NCI-H748 treated with DMSO at 0.1 percent for 48 hours (cell line): Measurements from ENCODE around the gene CELF1.

Experiments
- DNase-seq: peaks from one replicate; lab custom pipeline; 2025; lab: John Stamatoyannopoulos, UW

The CELF1 gene

DNA sequence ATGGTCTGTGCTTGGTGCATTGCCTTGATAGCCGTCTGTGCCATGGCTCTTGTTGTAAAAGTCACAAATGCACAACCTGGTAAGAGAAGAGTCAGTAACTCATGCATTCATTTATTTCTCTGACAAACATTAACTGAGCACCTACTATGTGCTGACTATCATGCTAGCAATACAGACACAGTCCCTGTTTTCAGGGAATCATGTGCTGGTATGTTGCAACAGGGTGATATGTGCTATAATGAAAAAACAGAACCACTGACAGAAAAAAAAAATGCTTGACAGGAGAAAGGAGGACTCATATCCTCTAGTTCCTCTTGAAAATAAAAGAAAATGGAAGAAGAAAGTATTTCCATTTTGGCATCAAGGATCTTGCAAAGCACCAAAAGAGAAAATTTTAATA, 69.5 kb downstream of the CELF1 start:
- DNase-seq, result no peak

DNA sequence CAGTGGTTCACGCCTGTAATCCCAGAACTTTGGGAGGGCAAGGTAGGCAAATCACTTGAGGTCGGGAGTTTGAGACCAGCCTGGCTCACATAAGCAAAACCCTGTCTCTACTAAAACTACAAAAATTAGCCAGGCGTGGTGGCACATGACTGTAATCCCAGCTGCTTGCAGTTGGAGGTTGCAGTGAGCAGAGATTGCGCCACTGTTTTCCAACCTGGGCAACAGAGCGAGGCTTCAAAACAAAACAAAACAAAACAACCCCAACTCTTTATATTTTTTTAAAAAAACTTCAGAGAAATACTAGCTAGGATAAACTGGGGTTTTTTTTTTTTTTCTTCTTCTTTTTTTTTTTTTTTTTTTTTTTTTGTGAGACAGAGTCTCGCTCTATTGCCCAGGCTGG, 72.2 kb downstream of the CELF1 start:
- DNase-seq, result no peak

DNA sequence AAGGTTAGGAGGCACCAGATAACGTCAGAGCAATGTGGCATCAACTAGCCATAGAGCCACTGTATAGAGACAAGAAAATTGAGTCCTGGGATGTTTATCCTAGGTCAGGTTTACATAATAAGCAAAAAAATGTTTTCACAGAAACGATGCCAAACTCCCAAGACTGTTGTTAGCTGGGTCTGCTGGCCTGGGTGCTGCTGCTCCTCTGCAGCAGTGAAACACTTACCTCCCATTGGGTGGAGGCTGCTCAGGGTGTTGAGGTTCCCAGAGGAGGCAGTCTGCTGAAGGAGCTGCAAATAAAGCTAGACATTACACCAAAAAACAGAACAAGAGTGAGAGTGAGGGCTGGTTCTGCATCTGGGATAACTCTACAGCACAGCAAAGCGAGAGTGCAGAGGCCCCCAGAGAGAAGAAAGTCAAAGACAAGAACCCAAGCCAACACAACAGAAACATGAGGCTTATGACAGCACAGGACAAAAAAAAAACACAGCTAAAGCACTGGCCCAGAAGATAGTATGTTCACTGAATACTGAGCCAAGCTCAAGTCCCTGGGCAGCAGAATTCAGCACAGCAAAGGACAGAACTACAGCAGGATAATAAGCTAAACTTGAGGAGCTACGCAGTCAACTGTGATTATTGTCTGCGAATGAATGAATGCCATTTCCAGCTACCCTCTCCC, 74.1 kb downstream of the CELF1 start:
- no peak for DNase-seq

DNA sequence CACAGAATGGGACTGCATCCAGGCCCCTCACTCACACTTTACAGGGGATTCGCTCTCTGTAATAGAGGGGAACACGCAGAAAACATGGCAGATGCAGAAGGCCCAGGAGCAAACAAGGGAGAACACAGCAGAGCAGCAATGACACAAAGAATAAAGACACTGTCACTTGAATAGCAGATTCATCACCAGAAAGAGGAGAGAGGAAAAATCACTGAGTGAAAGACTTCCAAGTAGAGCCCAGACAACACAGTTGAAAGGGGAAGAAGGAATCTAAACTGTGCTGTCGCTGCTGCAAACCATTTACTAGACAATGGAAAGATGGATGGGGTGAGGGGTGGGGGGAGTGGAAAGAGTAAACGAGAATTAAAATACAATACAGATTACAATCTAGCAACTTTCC, 75.2 kb downstream of the CELF1 start:
- DNase-seq, result no peak

DNA sequence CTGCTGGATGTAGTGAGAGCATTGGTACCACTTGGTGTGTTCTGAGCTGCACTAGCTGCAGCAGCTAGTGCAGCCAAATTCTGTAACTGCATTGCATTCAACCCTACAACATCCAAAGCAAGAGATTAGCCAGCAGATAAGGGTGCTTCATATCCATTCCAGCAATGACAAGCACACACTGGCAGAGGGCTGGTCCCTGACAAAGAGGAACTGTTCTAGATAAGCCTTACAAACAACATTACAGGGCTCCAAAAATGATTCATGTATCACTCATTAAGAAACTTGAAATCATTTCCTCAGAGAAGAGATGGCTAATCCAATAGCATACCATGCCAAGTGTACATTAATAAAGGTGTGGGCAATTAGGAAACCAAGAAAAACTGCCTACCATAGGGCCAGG, 75.6 kb downstream of the CELF1 start:
- no peak for DNase-seq

DNA sequence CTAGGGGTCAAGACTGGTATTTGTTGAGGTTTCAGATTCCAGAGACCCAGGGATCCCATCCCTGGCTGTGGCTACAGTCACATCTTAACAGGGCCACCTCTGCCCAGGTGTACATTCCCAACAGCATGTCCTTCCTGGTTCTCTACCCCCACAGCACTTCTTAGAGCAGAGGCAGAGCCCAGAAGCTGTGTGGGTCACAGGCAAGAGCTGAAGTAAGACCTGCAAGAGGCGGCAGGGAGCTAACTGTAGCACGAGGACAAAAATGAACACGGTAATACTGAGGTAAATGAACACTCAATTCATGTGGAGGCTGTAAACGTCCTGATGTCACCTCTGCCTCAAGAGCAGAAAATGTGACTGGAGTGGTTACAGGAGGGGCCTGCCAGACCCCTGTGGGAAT, 82.3 kb downstream of the CELF1 start:
- no peak for DNase-seq

DNA sequence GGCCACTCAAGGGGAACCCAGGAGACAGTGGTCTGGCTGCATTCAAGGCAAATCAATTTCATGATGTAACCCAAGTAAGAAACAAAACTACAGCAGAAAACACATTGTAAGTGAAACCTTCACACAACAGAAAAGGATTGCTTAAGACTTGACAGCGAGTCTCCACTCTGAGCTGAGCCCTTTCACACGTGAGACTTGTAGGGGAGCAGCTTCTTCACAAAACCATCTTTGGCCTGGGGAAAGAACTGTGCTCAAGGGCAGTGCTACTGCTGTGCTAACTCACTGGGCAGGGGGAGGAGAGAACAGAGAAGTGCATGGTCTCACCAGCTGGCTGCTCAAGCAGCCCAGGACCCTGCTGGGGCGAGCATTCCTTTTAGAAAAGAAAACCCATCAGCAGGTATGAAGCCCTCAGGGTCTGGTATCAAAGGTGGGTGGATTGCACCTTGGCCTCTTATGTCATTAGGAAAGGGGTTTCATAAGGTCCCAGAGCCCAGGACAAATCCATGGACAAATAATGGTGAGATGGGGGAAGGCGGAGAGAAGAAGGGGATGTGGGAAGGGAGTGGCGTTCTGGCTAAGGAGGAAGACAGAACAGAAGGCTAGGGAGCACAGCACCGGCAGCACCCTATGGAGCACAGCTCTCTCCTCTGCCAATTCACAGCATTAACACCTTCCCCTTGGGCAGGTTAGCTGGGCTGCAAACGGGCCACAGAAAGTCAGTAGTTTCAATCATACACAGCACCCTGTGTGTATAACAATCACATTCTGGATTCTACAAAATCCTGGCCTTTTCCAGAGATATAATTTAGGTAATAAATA, 83.4 kb downstream of the CELF1 start:
- DNase-seq, result no peak

DNA sequence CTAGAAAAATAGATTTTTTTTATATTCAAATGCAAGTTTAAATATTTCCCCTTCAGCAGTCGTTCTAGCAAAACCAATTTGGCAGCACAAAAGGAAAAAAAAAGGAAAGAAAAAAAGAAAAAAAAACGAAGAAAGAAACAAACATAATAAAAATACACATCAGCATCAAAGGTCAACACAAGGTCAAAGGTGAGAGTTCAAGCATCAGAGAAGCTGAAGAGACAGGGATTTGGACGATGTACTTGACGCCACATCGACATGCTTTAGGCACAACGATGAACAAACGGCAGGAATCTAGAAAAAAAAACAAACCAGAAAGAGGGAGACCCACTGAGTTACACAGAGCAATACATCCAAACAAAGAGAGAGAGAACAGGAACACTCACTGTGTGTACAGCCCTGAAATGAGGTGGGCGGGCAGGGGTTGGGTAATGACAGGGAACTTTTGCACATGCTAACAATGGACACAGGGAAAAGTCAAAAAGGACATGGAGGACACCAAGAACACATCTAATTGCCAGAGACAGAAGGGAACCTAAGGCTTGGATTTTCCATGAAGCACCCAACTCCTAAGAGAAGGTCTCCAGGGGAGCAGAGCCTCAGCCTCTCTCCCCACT, 84.2 kb downstream of the CELF1 start:
- DNase-seq, result no peak

DNA sequence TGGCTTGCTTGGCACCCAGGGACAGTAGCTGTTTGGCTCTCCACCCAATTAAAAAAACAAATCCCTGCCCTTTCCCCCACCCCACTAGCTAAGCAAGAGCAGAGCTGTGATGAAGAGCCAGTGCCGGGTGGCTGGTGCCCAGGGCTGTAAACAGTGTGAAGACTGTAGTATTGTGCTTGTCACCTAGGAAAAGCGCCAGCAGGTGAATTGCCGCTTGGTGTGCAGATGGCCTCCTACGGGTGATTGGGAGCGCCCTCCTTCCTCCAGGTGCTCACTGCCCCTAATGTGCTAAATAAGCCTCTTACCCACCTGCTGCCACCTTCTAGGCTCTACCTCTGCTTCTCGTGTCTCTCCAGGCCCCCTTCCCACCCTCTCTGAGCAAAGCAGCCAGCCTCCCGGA, 85.6 kb downstream of the CELF1 start:
- peak; percentile 15 for DNase-seq

DNA sequence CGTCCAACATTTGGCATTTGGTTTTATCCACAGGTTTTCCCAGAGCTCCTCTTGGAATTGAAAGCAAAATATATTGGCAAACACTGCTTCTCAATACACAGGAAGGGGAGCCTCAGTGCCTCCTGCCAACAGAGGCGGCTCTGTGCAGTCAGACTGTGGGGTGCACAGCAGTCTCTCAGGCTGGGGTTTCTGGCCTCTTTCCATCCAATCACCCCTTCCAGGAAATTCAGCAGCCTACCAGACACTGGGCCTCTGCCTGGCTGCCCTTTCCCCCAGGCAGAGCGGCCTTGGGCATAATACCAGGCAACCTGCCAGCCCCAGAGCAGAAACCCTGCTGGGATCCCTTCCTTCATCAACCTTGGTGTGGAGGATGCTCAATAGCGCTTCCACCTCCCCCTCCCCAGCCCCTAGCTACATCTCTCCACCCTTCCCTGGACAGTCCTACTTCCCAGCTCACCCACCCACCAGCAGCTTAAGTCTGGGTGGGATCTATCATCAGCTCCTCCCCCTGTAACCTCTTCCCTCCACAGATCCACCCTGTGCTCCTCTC, 86.2 kb downstream of the CELF1 start:
- no peak for DNase-seq

DNA sequence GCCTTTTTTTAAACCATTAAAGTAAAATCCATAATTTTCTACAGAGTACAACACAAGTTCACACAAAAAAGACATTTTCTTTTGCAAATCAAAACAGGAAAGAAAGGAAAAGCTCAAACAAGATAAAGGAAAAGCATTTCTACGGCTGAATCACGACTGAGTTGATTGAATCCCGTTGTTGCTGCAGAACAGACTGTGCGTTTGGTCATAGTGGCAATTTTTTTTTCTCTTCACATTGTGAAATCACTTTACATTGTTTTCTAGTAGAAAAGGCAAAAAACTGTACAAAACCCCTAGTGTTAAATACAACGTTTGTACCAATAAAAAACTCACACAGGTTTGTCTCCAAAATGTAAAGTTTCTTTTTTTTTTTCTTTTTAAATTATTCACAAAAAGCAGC, 86.7 kb downstream of the CELF1 start:
- DNase-seq, result no peak

DNA sequence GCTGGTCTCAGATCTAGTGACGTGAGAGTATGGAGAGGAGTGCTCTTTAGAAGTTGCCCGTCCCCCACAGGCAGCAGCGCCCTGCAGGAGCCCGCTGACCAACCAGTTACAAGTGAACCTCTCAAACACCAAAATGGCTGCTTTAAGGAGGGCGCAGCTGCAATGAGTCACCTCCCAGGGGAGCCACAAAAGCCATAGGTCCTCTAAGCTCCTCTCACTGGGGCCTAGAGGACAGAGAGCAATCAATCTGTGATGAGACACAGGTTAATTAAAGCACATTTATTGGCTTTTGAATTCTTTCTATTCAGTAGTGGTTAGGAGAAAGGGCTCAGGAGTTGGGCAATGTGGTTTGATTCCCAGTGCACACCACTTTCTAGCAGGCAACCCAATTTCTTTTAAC, 88.4 kb downstream of the CELF1 start:
- DNase-seq, result no peak

DNA sequence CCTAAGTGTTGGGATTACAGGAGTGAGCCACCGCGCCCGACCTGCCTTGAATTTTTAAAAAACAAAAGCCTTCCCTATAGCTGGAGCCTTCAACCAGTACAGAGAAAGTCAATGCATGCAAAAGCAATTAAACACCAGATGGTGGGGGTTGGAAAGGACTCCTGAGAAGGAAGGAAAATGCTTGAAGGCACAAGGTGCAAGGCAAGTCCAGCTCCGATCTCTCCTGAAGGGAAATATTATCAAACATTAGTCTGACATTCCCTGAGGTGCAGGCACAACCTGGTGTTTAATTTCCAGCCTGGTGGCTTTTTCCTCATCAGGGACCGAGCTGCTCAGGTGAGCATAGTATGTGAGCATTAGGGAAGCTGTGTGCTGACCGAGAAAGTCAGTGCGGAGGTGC, 91.1 kb downstream of the CELF1 start:
- DNase-seq, result no peak

DNA sequence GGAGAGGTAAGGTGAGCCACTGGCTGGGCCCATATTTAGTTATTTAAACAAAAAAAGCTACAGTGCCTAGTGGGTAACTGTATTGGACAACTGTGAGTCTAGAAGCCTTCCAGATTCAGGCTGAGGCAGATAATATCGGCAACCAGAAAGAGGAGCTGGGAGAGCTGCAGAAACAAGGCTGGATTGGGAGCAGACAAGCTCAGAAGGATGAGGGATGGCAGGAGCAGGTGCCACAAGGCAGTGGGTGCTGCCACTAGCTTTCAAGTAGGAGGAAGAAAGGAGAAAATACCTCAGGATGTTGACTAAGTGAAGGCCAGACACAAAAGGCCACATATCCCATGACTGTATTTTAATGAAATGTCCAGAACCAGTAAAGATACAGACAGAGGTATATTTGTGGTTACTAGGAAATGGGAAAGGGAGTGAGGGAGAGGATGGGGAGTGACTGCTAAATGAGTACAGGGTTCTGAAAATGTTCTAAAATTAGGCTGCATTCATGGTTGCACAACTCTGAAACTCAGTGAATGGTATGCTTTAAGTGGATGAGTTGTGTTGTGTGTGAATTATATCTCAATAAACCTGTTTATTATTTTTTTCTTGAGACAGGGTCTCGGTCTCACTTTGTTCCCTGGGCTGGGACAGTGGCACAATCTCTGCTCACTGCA, 92.2 kb downstream of the CELF1 start:
- no peak for DNase-seq

DNA sequence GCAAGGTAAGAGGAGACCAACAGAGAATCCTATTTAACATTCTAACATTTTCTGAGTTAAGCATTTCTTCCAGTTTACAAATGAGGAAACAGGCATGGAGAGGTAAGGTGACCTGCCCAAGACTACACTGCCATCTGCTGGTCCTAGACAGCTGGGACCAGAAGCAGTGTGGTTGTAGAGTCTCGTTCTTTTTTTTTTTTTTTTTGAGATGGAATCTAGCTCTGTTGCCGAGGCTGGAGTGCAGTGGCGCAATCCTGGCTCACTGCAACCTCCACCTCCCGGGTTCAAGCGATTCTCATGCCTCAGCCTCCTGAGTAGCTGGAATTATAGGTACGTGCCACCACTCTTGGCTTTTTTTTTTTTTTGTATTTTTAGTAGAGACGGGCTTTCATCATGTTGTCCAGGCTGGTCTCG, 98.7 kb downstream of the CELF1 start:
- DNase-seq, result peak; percentile 54

DNA sequence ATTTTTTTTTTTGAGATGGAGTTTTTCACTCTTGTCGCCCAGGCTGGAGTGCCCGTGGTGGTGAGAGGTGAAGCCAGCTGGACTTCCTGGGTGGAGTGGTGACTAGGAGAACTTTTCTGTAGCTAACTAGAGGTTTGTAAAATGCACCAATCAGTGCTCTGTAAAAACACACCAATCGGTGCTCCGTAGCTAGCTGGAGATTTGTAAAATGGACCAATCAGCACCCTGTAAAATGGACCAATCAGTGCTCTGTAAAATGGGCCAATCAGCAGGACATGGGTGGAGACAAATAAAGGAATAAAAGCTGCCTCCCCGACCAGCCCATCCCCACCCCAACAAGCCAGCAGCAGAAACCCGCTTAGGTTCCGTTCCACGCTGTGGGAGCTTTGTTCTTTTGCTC, 99.6 kb downstream of the CELF1 start:
- no peak for DNase-seq

DNA sequence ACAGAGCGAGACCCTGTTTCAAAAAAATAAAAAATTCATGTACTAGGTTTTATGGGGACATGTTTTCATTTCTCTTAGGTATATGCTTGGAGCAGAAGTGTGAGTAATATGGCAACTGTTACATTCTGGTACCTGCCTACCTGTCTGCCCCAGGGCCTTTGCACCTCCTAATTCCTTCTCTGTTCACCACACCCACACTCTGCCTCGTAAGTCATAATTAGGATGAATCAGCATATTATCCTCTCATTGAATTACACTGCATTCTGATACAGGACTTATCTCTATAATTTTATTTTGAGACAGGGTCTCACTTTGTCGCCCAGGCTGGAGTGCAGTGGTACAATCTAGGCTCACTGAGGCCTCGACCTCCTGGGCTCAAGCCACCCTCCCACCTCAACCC, 100.9 kb downstream of the CELF1 start:
- DNase-seq, result no peak

DNA sequence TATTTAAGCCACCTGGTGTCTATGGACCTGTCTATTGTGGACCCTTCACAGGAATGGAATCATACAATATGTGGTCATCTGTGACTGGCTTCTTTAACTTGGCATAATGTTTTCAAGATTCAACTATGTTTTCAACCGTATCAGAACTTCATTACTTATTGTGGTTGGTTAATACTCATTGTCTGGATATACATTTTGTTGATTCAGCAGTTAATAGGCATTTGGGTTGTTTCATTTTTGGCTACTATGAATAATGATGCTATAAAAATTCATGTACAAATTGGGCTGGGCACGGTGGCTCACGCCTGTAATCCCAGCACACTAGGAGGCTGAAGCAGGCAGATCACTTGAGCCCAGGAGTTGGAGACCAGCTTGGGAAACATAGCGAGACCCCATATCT, 101.5 kb downstream of the CELF1 start:
- DNase-seq, result no peak

DNA sequence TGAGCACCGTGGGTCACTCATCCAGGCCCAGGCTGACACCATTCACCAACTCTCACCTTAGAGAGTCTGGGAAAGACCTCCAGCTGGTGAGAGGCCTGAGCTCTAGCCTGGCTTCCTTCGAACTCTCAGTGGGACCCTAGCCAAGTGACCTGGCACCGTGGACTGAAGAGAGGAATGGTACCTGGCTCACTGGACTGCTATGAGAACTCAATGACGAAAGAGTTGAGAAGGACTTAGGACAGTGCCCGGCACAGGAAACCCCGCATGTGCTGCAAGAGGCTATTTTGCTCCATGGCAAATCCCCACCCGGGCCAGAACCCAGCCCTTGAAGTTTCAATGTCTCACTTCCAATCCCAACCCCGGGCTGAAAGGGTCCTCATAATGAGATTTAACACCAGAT, 103.4 kb downstream of the CELF1 start:
- no peak for DNase-seq

DNA sequence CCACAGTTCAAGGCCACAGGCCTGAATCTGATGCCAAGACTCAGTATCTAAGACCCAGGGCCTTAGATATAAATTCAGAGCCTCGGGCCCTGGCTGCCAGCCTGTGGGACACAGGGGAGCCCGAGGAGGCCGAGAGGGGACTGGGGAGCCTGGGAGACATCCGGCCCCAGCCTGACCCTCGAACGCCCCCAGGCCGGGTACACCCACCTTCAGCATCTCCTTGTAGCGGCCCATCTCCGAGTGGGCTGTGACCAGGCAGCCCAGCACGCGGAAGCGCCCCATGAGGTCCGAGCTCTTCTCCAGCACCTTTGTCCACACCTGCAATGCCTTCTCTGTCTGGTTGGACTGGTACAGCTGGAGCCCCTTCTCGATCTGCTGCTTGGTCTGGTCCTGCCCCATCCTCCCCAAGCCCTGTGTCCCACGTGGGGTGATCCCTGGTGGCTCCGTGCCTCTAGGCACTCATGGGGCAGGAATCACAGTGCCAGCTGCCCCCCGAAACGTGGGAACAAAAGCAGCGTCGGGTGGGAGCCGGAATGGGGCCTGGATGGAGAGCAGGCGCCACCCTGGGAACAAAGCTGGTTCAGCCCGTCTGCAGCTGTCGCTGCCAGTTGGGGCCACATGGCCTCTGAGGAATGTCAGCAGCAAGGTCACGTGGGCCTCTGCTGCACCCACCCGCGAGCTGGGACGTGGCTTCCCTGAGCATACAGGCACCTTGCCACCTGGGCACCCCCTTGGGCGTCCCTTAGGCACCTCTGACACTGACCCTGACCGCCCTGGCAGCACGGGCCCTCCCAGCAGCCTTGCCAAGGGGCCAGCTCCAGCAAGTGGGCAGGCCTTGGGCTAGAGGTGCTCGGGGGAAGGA, 104.1 kb downstream of the CELF1 start, which contains the start of gene RAPSN:
TSS of gene RAPSN (minus strand) at position 571 of the 862 bp plus-strand sequence. CDS start at position 399, 172 bp downstream.
- DNase-seq, result no peak

DNA sequence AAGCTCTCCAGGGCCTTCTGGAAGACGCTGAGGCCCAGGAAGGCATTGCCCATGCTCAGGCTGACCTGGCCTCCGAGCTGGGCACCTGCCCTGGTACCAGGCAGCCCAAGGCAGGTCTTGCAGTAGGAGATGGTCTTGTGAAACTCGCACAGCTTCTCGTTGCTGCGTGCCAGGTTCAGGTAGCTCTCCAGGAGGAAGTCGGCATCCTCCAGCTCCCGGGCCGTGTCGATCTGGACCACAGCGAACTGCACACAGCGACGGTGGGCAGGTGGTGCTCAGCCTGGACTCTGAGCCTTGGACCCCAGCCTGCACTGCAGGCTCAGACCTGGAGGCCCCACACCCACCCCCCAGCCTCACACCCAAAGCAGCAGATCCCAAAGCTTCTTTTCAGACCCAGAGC, 105.0 kb downstream of the CELF1 start:
- no peak for DNase-seq
